HG03571 (cell line): ENCODE measurements around the gene GADD45A.

ENCODE experiments used
- ATAC-seq: cut with Tn5 transposase; IDR thresholded peaks from one replicate; pipeline ENCODE4 v1.9.1; 2021; ENCODE audit not compliant: unreplicated experiment

Gene GADD45A

GRCh38 chr1:67687649-67688048 lies 2.6 kb downstream of the GADD45A start:
- ATAC-seq: no peak

DNA sequence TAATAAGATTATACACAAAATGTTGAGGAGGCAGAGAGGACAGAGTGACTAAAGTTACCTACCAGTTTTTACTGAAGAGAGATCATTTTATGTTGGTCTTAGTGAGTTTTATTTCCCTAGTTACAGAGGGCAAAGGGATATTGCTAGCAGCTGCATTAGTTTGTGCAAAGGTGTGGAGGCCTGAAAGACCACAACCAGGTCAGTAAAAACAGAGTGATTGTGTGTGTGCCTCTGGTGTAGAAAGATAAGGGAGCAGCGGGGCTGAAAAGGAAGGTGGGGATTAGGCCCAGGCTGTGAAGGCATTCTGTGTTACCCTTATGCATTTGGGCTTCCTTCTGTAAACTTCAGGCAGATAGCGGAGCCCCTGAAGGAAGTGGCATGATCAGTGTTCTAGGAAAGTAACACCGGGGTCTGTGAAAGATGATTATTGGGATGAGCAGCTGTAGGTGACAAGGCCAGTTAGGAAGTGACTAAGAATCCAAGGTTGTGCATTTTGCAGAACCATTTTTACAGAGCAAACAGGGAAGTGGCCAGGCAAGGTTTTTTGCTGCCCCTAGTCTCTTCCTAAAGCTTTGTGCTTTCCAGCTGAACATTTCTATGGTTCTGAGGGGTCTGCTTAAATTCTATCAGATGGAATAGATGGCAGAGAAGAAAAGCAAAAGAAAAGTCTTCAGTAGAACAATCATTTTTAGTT lies 3.7 kb downstream of the GADD45A start:
- ATAC-seq: no peak

DNA sequence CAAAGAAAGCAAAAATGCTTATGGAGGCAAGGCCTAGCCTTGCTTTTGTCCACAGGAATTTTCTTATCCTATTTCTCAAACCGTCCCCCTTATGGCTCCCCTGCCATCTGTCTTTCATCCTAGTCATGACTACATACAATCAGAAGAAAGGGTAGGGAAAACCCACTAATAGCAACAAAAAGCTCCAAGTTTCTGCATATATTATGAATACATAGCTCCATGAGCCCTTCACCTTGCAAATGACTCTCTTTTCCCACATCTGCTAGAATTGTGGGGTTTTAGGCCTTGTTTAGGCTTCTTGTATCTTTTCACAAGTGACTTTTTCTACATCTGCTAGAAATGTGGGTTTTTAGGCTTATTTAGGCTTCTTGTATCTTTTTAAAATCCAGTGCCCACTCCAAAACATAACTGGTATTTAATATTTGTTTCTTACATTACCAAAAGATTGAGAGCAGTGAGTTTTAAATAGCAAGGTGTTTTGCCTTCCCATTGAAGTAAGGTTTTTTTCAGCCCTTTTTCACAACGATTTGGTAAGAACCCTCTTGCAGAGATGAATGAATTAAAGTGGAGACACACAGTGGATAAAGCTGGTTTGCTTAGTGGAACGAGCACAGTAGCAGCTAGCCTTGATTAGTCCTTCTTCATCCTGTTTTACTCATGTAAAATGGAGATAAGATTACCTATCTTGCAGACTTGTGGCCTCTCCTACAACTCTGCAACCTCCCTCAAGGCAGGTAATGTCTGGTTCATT lies 4.4 kb downstream of the GADD45A start:
- no peak for ATAC-seq

DNA sequence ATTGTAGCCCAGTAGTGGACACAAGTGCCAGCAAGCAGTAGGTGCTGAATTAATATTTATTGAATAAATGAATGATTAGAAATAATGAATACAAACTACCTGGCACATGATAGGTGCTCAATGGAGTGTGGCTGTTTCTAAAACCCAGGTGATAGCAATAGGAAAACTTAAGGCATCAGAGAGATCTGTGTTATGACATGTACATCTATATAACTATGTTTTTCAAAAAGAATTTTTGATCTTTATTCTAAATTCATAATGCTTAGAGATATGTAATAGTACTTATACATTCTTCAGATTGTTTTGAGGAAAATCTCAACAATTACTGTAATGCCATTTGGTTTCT lies 5.0 kb downstream of the GADD45A start:
- ATAC-seq: no peak

DNA sequence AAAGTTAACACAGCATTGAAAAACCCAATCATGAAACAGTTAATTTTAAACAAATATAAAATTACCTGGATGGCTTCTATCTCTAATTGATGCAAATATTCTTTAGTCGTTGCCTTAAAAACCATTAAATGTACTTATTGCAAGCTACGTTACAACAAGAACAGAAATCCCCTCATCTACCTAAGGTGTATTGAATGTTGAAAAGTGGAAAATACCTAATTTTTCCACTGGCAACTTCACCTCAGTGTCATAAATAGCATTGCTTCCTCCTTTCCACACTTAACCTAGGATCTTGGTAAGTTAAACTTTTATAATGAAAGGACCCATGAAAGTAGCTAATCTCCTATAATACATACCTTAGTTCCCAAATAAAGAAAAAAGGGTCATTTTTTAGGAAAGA lies 5.4 kb downstream of the GADD45A start:
- no peak for ATAC-seq

DNA sequence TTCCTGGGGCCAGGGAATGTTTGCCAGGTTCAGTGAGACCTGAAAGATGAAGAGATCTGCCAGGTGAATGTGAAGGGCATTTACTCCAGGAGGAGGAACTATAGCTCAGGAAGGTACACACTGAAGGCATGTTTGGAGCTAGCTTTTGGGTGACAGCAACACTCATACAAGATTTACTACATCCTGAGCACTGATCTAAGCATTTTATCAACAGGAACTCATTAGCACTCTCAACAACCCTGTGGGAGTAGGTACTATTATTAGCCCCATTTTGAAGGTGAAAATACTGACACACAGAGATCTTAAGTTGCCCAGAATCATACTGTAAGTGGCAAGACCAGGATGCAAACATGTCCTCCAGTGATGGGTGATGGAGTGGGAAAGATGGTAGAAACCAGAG lies 6.7 kb downstream of the GADD45A start:
- no peak for ATAC-seq

- ATAC-seq: no peak
Measured at GRCh38 chr1:67695963-67696362, 11.0 kb downstream of the GADD45A start.

DNA sequence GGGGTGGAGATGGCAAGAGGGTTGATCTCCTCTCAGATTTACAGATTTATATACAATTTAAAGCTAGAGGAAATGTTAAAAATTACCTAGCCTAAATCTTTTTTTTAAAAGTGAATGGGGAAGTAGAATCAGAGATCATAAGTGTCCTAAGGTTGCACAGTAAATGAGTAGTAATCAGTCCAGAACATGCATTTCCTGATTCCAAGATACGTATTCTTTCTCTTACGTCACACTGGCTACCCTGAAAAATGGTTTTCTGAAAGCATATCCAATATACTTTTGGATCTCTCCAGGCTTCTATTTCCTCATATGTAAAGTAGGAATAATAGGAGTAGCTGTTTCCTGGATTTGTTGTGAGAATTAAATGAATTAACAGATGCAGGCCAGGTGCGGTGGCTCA lies 11.7 kb downstream of the GADD45A start:
- no peak for ATAC-seq

DNA sequence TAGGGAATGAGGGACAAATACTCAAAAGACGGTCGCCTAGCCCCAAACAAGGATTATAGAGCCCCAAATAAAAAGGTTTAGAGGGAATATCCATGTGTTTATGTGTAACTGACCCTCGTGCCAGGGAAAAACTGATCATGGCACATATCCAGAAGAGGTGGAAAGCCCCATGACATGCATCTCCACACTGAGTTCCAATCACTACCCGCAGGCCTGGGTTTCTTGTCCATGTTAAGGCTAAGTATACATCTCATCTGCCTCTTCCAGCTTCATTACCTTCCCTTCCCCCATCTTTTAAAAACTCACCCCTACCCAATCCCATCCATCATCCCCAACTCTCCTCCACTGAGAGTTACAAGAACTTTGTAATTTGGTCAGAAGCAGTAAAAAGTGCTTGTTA lies 15.2 kb downstream of the GADD45A start:
- no peak for ATAC-seq

GRCh38 chr1:67700692-67701410 lies 15.8 kb downstream of the GADD45A start:
- no peak for ATAC-seq

- ATAC-seq: no peak
Measured at GRCh38 chr1:67701876-67702275, 16.9 kb downstream of the GADD45A start.

DNA sequence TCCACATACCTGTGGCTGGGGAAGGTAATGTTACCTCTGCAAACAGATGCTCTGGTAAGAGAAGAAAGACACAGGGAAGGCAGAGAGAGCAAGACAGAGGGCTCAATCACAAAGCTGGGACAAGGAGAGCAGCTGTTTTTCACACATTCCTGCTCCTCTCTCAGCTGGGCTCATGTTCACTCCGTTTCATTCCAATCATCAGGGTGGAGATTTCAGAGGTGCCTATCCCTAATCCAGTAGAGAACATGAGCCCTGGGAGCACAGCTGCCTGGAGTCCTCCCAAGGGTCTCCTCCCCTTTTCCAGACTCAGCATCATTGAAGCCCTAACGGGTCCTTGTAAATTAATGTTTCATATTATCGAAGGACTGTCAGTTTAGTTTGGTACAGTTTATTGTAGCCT lies 19.4 kb downstream of the GADD45A start:
- no peak for ATAC-seq

GRCh38 chr1:67705735-67706453 lies 20.9 kb downstream of the GADD45A start:
- ATAC-seq: no peak

DNA sequence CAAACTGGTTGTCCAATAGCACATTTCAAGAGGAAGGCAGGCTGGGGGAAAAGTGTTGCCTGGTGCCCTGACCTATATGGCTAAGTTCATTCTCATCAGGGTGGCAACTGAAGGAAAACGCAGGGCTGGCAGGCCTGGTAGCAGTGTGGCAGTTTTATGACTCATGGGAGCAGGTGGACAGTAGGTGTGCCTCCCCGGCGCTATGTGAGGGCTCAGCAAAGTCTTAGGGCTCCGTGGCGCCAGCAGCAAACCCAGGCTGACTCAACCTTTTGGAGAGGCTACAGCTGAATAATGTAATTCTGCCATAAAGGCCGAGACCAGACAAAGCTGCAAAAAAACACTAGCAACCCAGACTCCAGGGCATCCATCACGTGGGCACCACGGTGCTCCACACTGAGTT lies 23.6 kb downstream of the GADD45A start:
- ATAC-seq: no peak

DNA sequence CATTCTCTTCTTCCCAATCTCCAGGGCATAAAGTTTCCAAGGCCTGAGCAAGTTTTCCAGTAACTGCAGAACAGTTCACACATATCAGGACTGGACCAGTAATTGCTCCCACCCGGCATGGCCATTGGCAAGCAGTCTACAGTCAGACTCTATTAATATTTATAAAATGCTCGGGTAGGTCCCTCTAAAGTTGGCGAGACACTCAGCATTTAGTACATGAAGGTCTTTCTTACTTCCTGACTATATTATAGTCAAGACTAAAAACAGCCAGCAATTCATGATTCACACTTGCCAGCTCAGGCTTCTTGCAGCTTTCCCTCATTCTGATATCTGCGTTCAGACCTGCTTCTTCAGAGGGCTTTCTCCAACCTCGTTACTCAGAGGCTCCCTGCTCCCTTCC lies 25.4 kb downstream of the GADD45A start:
- ATAC-seq: no peak

DNA sequence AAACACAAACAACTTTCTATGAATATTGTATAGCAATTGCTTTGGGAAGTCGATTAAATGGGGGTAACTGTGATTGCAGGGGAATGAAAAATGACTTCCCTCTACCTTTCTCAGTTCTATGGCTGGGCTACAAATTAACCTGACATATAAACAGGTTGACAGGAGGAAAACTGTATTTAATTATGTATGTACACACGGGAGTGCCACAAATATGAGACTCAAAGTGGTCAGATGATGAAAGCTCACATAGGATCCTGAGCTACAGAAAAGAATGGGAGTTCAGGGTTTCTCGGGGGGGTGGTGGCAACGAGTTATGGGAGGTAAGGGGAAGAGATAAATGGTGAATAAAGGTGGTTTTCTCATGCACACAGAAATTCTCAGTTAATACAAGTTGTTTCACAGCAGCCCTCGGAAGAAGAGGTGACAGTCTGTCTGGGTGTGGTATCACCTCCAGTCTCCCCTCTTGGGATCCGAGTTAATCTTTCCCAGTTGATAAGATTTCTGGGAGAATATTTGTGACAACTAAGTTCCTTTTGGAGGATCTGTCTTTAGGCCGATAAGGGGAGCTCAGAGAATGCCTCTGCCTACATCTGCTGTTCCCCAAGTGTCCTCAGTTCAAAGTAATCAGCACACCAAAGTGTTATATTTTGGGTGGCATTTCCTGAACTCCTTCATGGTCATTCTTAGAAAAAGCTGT lies 26.3 kb downstream of the GADD45A start:
- no peak for ATAC-seq

DNA sequence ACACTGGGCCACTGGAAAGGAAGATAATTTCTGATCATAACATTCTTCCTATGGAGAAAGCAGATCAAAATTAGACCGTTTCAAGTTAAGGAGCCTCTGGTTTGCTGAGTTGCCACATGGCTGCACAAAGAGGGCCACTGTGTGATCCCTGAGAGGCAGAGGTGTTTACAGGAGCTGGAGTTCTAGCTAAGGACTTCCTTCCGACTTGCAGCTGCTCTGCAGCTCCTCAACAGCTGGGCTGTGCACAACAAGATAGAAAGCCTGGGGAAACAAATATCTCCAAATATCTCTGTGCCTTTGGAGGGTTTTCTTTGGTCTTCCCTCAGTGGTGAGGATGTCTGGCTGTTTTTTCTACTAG lies 26.8 kb downstream of the GADD45A start:
- no peak for ATAC-seq

DNA sequence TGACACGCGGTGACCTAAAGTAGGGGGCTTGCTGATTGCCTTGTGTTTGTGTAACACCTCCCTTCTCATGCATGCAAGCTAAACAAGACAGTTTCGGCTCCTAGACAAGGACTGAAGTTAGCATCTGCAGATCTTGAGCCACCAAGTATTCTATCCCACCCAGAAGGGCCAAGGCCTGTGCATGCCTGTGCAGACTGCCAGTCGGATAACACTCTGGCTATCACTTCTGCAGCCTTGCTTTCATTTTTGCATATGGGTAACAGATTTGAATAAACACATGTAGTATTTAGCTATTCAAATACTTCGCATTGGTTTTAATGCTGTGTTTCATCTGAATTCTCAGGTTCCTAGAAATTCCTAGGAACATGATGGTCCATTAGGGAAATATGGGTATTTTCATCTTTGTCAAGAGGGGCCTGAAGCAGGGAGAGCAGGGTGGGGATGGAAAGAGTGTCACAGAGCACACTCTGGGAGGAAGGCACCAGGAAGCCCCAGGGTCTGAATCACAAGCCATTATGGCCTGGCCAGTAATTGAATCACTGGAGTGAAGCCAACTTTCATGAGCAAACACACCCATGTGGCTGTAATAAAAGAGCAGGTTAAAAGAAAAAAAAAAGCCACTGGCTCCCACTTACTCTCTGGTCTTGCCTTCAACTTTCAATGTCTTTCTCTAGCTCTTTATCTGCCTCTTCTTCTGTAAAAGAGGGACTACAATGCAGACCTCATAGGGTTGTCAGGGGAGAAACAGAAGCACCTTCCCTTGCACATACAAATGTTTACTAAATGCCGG lies 28.3 kb downstream of the GADD45A start:
- no peak for ATAC-seq

GRCh38 chr1:67715819-67716218 lies 30.8 kb downstream of the GADD45A start:
- no peak for ATAC-seq

GRCh38 chr1:67716800-67717199 lies 31.8 kb downstream of the GADD45A start:
- ATAC-seq: no peak
